Panc1 (cell line): ENCODE measurements around the gene GPR162. TPM values are rescaled to one million over a fixed set of nuclear protein-coding genes. Genes with fewer than 3 reads are reported as not detected.

Source experiments
- ATAC-seq: fragments of 200-7000 bp; cut with Tn5 transposase; 2 replicates; pipeline ENCODE4 v1.9.1; 2020; ENCODE audit warnings: mild to moderate bottlenecking, moderate library complexity
- BruUV-seq: library from RNA; stranded (reverse); fragments of 400-500 nt; replicated peaks from 2 replicates; lab custom pipeline; 2021; lab: Mats Ljungman, UMichigan
- CTCF ChIA-PET: fragments of 300-600 bp; sonication (Branson Sonifier 250); formaldehyde crosslinking; loops from one replicate; lab custom pipeline; 2022; ENCODE audit warnings: antibody characterized with exemption; lab: Charles Lee
- POLR2A ChIA-PET: fragments of 300-600 bp; sonication (Branson Sonifier 250); formaldehyde crosslinking; loops from one replicate; lab custom pipeline; 2022; ENCODE audit warnings: antibody characterized with exemption; lab: Charles Lee
- DNase-seq: peaks from one replicate; pipeline ENCODE4 v3.0.0-alpha.2; 2010; ENCODE audit warnings: low read depth, low spot score
- H3K27ac ChIP-seq: 2 replicates; pipeline ENCODE4 v1.5.1; 2011; ENCODE audit warnings: mild to moderate bottlenecking, low read length, inconsistent platforms
- H3K27me3 ChIP-seq: fragments of 200-500 bp; sonication (Bioruptor generic); 2 replicates; pipeline ENCODE4 v1.6.0; 2014; ENCODE audit warnings: low read length, inconsistent platforms; ENCODE audit not compliant: control insufficient read depth, insufficient read depth
- H3K36me3 ChIP-seq: fragments of 200-500 bp; sonication (Bioruptor generic); 2 replicates; pipeline ENCODE4 v1.5.1; 2014; ENCODE audit warnings: inconsistent platforms, mild to moderate bottlenecking, low read length, moderate library complexity; ENCODE audit not compliant: control insufficient read depth, insufficient read depth
- H3K4me1 ChIP-seq: 2 replicates; pipeline ENCODE4 v1.5.1; 2011; ENCODE audit warnings: inconsistent platforms, mild to moderate bottlenecking, low read length, moderate library complexity; ENCODE audit not compliant: control insufficient read depth, insufficient read depth
- H3K4me3 ChIP-seq, 2 experiments: 2 replicates each; pipeline ENCODE4 v1.5.1; 2011 to 2012; ENCODE audit warnings: low read depth in 2 of 2, low read length in 2 of 2, mild to moderate bottlenecking in 2 of 2, inconsistent platforms in 1 of 2, moderate library complexity in 1 of 2
- H3K9me3 ChIP-seq: fragments of 200-500 bp; sonication (Bioruptor generic); 2 replicates; pipeline ENCODE4 v1.5.1; 2014; ENCODE audit warnings: low read depth, mild to moderate bottlenecking, inconsistent platforms, low read length, moderate library complexity; ENCODE audit not compliant: control insufficient read depth, insufficient read depth
- POLR2AphosphoS5 ChIP-seq: IDR thresholded peaks from 2 replicates; pipeline ENCODE4 v1.6.1; 2012; ENCODE audit warnings: mild to moderate bottlenecking, low read depth, low read length, moderate library complexity
- SIN3A ChIP-seq: IDR thresholded peaks from 2 replicates; pipeline ENCODE4 v1.6.1; 2012; ENCODE audit warnings: low read depth, mild to moderate bottlenecking, low read length, moderate library complexity, borderline replicate concordance; ENCODE audit not compliant: insufficient read depth
- TCF7L2 ChIP-seq: IDR thresholded peaks from 2 replicates; pipeline ENCODE4 v1.6.1; 2011; ENCODE audit warnings: mild to moderate bottlenecking, low read depth, low read length, inconsistent platforms
- in situ Hi-C: cut with HindIII; loops from 2 replicates; pipeline ENCODE4 v1.10.0; 2016; ENCODE audit warnings: low sequenced_read_pairs, low pct_unique_long_range_greater_than_20kb
- intact Hi-C: fragments of 100-400 bp; cut with micrococcal nuclease; formaldehyde crosslinking; loops from one replicate; pipeline ENCODE4 v1.10.0; 2022; ENCODE audit not compliant: unreplicated experiment
- total RNA-seq: library from RNA; stranded (reverse); gene quantifications from one replicate; pipeline ENCODE4 v1.2.1, GENCODE V29; 2021; ENCODE audit not compliant: unreplicated experiment
- TF ChIP-seq, protein P1 (sequence below), 2 experiments: IDR thresholded peaks; 2 replicates each; pipeline ENCODE4 v1.6.1; 2011 to 2012; ENCODE audit warnings: low read depth in 2 of 2, control low read depth in 1 of 2, low read length in 1 of 2, mild to moderate bottlenecking in 1 of 2, moderate library complexity in 1 of 2; ENCODE audit not compliant: insufficient read depth in 1 of 2
- TF ChIP-seq, protein P2 (sequence below): fragments of 450-650 bp; IDR thresholded peaks from 2 replicates; pipeline ENCODE4 v1.5.1; 2017; ENCODE audit warnings: mild to moderate bottlenecking

GPR162 gene
- total RNA-seq, 1 experiment from 2014 or later = 1.3 TPM

DNA sequence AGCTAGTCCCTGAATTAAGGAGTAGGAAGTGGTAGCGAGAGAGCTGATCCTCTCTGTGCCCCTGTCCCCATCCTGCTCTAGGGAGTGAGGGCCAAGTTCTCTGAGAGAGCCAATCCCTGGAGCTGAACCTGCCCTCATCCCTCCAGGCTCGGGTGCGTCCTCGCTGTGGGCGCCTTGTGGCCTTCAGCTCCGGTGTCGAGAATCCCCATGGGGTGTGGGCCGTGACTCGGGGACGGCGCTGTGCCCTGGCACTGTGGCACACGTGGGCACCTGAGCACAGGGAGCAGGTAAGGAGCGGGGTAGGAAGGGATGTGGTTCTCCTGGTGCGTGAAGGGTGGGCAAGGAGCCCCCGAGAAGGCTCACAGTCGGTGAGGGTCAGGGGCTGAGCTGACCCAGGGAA lies 17.2 kb downstream of the GPR162 start:
- BruUV-seq = no TSS peak
- no peak overlapping the region for H3K27ac ChIP-seq
- no peak overlapping the region for H3K4me3 ChIP-seq
- H3K27me3 ChIP-seq = no peaks in the 10 kb centered on the region
- H3K9me3 ChIP-seq = no peaks in the 10 kb centered on the region
- TF ChIP-seq, protein P1, sequence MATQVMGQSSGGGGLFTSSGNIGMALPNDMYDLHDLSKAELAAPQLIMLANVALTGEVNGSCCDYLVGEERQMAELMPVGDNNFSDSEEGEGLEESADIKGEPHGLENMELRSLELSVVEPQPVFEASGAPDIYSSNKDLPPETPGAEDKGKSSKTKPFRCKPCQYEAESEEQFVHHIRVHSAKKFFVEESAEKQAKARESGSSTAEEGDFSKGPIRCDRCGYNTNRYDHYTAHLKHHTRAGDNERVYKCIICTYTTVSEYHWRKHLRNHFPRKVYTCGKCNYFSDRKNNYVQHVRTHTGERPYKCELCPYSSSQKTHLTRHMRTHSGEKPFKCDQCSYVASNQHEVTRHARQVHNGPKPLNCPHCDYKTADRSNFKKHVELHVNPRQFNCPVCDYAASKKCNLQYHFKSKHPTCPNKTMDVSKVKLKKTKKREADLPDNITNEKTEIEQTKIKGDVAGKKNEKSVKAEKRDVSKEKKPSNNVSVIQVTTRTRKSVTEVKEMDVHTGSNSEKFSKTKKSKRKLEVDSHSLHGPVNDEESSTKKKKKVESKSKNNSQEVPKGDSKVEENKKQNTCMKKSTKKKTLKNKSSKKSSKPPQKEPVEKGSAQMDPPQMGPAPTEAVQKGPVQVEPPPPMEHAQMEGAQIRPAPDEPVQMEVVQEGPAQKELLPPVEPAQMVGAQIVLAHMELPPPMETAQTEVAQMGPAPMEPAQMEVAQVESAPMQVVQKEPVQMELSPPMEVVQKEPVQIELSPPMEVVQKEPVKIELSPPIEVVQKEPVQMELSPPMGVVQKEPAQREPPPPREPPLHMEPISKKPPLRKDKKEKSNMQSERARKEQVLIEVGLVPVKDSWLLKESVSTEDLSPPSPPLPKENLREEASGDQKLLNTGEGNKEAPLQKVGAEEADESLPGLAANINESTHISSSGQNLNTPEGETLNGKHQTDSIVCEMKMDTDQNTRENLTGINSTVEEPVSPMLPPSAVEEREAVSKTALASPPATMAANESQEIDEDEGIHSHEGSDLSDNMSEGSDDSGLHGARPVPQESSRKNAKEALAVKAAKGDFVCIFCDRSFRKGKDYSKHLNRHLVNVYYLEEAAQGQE (IDR thresholded peaks at IDR 0.05; ENCODE audit: insufficient read depth in 1 of 2, low read depth in 2 of 2, low read length in 1 of 2) = no peak
- TF ChIP-seq, protein P2, sequence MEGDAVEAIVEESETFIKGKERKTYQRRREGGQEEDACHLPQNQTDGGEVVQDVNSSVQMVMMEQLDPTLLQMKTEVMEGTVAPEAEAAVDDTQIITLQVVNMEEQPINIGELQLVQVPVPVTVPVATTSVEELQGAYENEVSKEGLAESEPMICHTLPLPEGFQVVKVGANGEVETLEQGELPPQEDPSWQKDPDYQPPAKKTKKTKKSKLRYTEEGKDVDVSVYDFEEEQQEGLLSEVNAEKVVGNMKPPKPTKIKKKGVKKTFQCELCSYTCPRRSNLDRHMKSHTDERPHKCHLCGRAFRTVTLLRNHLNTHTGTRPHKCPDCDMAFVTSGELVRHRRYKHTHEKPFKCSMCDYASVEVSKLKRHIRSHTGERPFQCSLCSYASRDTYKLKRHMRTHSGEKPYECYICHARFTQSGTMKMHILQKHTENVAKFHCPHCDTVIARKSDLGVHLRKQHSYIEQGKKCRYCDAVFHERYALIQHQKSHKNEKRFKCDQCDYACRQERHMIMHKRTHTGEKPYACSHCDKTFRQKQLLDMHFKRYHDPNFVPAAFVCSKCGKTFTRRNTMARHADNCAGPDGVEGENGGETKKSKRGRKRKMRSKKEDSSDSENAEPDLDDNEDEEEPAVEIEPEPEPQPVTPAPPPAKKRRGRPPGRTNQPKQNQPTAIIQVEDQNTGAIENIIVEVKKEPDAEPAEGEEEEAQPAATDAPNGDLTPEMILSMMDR = no peak
- no peak for TF ChIP-seq TCF7L2
- TF ChIP-seq SIN3A = no peak
- no peak for TF ChIP-seq POLR2AphosphoS5
- DNase-seq (no peak), ATAC-seq (no peak)
- in situ Hi-C loops = no loop called here
- H3K4me1 ChIP-seq = no peaks in the 10 kb centered on the region; the same call in 1 of the 2 replicates
- H3K36me3 ChIP-seq = no peaks in the 10 kb centered on the region
- intact Hi-C loops = no loop called here
- CTCF ChIA-PET = no interaction called here
- POLR2A ChIA-PET = no interaction called here

DNA sequence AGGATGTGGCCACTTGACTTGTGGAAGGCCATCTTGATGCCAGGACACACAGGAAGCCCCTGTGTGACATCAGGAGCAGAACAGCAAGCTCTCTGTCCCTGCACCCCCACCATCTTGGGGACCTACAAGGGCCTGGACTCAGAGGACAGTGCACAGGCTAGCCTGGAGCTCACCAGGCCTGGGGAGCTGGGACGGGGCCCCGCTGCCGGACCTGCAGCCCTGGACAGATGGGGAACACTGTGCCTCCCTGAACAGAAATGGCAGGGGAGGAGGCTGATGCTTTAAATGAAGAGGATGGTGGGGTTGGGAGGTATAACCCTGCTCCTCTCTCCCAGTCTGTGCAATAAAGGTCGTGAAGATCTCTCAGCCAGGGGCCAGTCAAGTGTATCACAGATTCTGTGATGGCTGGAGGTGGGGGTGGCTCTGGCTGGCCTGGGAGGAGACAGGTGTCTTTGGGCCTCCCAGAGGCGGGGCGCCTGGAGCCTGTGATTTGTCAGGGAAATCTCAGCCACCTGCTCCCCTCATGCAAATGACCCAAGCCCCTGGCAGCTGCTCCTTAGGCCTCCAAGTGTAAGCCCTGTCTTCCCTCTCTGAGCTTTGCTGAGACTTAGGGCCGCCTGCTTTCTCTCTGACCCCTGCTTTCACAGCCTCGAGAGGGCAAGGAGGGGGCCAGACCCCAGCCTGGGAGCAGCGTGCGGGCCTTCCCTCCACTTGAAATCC lies 18.0 kb downstream of the GPR162 start:
- intact Hi-C loops (no loop called here), in situ Hi-C loops (no loop called here)
- no TSS peak for BruUV-seq
- Histone ChIP-seq H3K27ac (no peak overlapping the region), H3K9me3 (no peaks in the 10 kb centered on the region), H3K4me3 (no peak overlapping the region), H3K36me3 (no peaks in the 10 kb centered on the region), H3K27me3 (no peaks in the 10 kb centered on the region), H3K4me1 (no peaks in the 10 kb centered on the region; the same call in 1 of the 2 replicates)
- ChIA-PET CTCF (no interaction called here), POLR2A (no interaction called here)
- TF ChIP-seq, protein P2 = no peak
- TF ChIP-seq, protein P1 (IDR thresholded peaks at IDR 0.05; ENCODE audit: insufficient read depth in 1 of 2, low read depth in 2 of 2, low read length in 1 of 2) = no peak
- TF ChIP-seq POLR2AphosphoS5 = no peak
- TF ChIP-seq TCF7L2 = no peak
- TF ChIP-seq SIN3A = no peak
- ATAC-seq (no peak), DNase-seq (no peak)
